Neural cell (in vitro differentiated cells): ENCODE measurements around the gene LDLRAD4.

Experiments used
- CTCF ChIP-seq: fragments of 450-650 bp; IDR thresholded peaks from 2 replicates; pipeline ENCODE4 v1.5.1; 2014; ENCODE audit warnings: antibody characterized with exemption, mild to moderate bottlenecking, moderate library complexity; ENCODE audit not compliant: poor library complexity, severe bottlenecking
- EP300 ChIP-seq: fragments of 450-650 bp; conservative IDR thresholded peaks from 2 replicates; pipeline ENCODE4 v1.6.1; 2014; ENCODE audit warnings: antibody characterized with exemption, mild to moderate bottlenecking, moderate library complexity; ENCODE audit not compliant: poor library complexity, severe bottlenecking
- EZH2 ChIP-seq: fragments of 200-600, 300-800 bp; shearing (Covaris generic), sonication (generic); IDR thresholded peaks from 2 replicates; pipeline ENCODE4 v1.6.1; 2014; ENCODE audit warnings: antibody characterized with exemption, low read length, borderline replicate concordance, mild to moderate bottlenecking; ENCODE audit not compliant: insufficient read depth, poor library complexity, severe bottlenecking
- POLR2AphosphoS5 ChIP-seq: IDR thresholded peaks from 2 replicates; pipeline ENCODE4 v1.6.1; 2012
- RAD21 ChIP-seq: fragments of 450-650 bp; conservative IDR thresholded peaks from 2 replicates; pipeline ENCODE4 v1.6.1; 2014; ENCODE audit warnings: antibody characterized with exemption, mild to moderate bottlenecking, moderate library complexity
- REST ChIP-seq: IDR thresholded peaks from 2 replicates; pipeline ENCODE4 v1.6.1; 2012; ENCODE audit warnings: borderline replicate concordance
- SMC3 ChIP-seq: fragments of 450-650 bp; conservative IDR thresholded peaks from 2 replicates; pipeline ENCODE4 v1.6.1; 2014; ENCODE audit warnings: antibody characterized with exemption, mild to moderate bottlenecking, moderate library complexity; ENCODE audit not compliant: poor library complexity

GRCh38 chr18:13227910-13228309, 9.3 kb downstream of the LDLRAD4 start:
- no peak for TF ChIP-seq CTCF
- TF ChIP-seq REST = no peak
- no peak for TF ChIP-seq EP300
- no peak for TF ChIP-seq EZH2
- no peak for TF ChIP-seq SMC3
- TF ChIP-seq RAD21 = no peak
- no peak for TF ChIP-seq POLR2AphosphoS5
